ENCODE results near the gene INPP5A.

DNA sequence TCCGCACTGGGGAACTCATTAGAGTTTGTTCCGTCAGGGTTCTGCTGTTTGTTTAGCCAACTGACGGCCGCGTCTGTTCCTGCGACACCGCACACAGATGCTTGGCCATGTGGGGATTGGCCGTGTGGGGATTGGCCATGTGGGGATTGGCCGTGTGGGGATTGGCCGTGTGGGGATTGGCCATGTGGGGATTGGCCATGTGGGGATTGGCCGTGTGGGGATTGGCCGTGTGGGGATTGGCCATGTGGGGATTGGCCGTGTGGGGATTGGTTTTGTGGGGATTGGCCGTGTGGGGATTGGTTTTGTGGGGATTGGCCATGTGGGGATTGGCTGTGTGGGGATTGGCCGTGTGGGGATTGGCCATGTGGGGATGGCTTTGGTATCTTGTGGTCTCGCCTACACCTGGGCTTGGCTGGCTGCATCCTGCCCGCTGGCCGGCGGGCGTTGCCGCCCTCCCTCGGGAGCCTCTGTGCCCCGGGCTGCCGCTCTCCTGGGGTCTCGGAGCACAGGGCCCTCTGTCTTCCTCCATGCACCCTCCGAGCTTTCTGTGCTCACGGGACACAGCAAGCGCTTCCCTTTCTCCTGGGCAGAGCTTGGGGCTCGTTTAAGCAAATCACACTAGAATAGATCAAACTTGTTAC is 185.9 kb downstream of the INPP5A start:
- TF ChIP-seq CTCF (IDR thresholded peaks at IDR 0.05 in 8 of 11, conservative IDR thresholded peaks at IDR 0.05 in 3 of 11) (no peak), POLR2AphosphoS5 (IDR thresholded peaks at IDR 0.05) (no peak)
